HG03442 (cell line): ENCODE measurements around the gene MED6.

ENCODE experiments used
- ATAC-seq: cut with Tn5 transposase; IDR thresholded peaks from one replicate; pipeline ENCODE4 v1.9.1; 2021; ENCODE audit warnings: mild to moderate bottlenecking, moderate library complexity; ENCODE audit not compliant: unreplicated experiment

Gene MED6, protein sequence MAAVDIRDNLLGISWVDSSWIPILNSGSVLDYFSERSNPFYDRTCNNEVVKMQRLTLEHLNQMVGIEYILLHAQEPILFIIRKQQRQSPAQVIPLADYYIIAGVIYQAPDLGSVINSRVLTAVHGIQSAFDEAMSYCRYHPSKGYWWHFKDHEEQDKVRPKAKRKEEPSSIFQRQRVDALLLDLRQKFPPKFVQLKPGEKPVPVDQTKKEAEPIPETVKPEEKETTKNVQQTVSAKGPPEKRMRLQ

DNA sequence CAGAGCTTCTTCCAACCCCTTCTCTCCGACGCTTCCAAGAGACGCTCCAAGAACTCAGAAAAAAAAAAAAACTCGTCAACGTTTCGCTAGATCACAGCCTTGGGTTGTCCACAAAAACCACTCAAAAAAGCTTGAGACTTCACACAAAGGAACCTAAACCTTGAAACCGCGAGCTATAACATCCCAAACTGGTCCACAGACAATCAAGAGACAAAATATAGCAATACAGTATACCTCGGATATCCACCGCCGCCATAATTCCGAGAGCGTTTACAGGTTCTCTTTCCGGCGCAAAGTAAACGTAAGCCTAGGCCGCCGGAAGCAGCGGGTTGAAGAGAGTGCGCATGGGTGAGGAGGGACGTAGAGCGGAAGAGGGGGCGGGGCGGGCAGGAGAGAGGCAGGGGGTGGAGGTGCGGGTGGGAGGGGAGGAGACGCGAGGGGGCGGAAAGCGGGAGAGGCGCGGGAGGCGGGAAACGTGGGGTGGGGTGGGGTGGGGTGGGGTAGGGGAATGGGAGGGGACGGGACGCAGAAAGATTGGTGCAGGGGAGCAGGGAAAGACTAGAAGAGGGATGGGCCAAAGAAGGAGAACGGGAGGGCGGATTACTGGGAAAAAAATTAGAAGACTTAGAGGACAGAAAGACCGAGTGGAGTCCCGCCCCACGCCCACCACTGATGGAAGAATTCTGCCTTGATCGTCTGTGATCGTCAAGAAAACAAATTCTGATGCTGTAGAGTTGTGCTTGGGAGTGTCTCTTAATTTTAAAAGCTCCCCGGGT is at the start of gene MED6:
Gene MED6 (minus strand): TSS at position 274 of the 776 bp plus-strand sequence. CDS start 18 bp downstream, at position 256.
- peak; percentile 83 for ATAC-seq

DNA sequence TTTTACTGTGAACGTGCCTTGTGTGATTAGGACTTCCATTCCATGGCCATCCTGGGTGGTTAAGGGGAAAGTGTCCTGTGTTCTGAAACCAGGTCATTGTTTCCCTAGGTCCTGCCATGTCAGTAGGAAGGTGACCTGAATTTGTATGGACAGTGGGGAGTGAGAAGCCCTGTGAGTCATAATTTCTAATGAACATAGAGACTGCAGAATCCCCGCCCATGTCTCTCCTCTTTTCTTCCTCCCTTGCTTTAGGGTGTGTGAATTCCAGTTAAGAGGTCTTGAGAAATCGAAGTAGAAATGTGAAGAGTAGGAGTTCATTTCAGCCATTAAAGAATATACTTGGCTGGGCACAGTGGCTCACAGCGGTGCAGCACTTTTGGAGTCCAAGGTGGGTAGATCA is 49.3 kb upstream of the MED6 start:
- ATAC-seq: no peak

DNA sequence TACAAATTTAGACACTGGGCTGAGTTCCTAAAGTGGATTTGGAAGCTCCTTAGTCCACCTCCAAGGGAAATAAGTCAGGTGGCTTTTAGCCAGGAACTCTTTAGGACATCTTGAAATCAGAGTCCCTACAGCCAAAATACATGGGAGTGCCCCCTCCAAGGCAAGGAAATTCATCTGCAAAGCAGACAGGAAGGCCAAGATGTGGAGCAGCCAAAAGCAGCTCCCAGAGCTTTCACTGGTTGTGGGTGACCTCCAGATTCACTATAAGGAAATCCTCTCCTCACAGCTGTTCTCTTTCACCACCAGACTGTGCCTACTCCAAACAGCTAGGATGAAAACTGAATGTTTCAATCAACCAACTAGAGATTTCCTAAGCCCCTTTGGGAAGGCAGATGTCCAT is 47.9 kb upstream of the MED6 start:
- no peak for ATAC-seq

DNA sequence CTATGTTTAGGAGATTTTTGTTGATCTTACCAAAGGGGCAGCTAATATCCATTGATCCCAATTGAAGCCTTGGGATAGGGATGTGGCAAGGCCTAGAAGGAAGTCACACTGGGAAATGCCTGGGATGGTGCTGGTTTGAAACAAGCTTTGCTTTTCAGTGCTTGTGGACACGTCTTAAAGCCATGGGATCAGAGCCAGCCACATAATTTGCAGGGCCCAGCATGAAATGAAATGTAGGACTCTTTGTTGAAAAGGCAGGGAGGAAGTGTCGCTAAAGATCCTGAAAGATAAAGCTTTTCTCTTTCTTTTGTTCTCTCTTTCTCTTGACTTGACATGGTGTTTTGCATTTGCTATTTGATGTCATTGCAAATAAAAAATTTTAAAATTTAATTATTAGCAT is 46.2 kb upstream of the MED6 start:
- no peak for ATAC-seq

DNA sequence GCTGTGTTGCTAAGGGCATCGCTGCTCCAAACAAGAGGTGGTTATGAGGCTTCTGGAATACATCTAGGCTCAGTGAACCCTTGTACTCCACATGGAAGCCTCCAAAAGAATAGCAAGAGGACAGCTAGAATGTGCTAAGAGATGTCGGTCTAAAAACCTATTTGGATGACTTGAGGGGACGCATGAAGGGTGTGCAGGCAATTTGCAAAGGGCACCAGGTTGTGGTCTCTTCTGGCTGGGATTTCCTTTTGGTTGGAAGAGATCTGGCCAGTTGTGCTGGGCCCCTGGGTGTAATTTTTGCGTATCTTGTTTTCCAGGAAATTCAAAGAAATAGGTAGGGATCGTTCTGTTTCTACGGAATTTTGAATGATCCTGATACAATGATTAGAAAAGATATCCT is 45.4 kb upstream of the MED6 start:
- no peak for ATAC-seq

DNA sequence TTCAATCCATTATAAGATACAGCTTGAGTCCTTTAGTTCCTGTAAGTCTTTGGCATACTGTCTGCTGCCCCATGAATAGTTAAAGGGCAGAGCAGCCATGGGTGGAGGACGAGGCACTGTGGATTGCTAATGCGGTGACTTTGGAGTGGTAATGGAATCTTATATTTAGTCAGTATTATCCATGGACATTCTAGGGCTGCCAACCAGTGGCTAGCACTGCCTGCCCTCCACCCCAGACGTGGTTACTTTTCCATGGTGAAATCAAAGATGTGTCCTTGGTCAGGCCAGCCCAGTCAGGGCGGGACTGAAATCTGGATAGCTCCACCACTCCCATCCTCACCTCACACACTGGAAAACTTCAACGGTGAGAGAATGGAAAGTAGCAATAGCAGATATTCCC is 43.5 kb upstream of the MED6 start:
- ATAC-seq: no peak

DNA sequence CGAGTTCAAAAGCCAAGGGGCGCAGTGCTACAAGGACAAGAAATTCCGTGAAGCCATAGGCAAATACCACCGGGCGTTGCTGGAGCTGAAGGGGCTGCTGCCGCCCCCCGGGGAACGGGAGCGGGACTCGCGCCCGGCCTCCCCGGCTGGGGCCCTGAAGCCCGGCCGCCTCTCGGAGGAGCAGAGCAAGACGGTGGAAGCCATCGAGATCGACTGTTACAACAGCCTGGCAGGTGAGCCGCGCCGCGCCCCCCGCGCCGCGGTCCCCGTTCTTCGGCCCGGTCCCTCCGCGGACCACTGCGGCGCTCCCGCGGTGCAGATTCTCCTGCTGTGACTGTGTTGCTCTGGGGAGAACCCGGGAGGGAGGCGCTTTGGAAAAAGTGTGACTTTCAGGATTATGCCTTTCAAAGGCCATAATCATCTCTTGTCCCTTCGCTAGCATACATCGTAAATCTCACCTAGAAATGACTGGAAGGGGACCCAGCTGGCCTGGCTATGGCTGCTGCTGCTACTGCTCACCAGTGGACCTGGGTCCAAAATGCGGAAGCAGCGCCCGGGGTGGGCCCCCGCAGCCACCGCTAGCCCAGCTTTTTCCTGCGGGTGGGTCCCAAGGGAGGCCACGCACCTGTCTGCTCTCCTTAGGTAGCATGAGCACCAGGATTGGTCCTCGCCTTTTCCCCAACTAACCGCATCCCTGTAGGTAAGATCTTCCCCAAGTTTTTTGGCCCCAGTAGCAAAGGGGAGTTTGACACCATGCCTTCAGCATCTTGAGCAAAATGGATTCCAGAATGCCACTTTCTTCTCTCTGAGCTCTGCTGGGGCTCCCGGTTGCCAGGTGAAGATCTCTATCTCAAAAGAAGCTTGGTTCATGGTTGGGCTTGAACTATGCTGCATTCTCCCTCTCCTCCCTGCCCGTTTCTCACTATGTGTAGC is 42.1 kb upstream of the MED6 start:
- peak; percentile 26 for ATAC-seq

DNA sequence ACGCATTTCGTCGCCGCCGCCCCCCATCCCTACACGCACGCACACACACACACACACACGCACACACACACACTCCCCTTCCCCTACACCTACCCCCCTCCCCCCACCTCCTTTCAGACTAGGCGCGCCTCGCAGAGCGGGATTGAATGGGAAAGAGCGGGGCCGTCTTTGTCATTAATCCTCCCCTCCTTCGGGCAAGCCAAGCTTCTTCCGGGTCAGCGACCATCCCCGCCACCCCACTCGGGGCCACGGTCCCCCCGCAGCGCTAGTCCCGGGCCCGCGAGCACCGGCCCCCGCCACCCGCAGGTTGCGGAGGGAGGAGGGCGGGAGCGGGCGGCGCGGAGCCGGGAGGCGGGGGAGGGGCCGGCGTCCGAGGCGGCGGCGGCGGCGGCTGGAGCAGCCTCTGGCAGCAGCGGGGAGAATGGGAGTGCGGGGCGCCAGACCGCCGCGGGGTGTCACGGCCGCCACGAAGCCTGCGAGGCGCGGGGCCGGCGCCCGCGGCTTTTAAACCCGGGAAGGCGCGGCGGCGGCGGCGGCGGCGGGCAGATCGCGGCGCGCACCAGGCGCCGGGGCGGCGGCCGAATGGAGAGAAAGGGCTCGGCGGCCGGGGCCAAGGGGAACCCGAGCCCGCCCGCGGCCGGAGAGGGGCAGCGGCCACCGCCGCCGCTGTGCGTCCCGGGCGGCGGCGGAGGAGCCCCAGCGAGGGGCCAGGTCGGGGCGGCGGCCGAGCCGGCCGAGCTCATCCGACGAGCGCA is 41.3 kb upstream of the MED6 start, which contains the start of gene TTC9:
Gene TTC9 (plus strand): TSS at position 369 of the 755 bp plus-strand sequence. CDS start 214 bp downstream, at position 583.
- peak; percentile 25 for ATAC-seq

DNA sequence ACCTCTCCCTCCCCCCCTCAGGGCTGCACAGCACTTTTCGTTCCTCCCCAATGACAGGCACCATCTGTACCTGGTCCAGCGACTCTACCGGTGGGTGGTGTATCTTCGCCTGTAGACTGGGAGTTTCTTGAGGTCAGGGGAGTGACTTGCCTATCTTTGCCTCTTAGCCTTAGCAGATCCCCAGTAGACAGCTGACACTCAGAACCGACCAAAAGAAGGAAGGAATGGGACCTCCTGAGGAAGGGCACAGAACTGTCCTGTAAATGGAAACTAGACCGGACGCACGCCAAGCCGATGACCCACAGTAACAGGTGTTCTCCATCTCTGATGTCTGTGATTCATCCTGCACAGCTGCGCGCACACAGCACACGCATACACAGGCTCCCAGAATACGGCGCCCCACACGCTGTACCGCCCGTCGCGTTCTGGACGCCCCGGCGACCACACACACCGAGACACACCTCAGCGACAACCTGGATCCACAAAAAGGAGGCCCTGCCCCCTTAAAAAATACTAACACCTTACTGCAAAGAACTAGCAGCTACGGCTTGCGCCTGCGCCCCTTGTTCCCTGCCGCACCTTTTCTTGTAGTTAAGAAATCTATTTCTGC is 40.6 kb upstream of the MED6 start:
- ATAC-seq: peak; percentile 56

DNA sequence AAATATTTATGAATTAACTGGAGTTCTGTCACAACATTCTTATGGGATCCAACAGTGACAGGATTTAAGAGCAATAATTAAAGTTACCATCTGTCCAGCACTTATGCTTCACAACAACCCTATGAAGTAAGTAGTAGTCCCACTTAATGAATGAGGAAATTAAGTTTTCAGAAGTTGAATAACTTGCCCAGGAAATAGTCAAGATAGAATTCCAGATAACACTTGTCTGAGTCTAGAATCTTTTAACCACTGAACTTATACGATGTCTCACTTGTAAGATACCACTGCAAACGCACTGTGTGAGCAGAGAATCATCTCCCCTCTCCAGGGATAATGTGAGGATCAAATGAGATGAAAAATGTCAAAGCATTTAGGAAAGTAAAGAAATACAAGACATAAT is 38.0 kb upstream of the MED6 start:
- ATAC-seq: no peak

DNA sequence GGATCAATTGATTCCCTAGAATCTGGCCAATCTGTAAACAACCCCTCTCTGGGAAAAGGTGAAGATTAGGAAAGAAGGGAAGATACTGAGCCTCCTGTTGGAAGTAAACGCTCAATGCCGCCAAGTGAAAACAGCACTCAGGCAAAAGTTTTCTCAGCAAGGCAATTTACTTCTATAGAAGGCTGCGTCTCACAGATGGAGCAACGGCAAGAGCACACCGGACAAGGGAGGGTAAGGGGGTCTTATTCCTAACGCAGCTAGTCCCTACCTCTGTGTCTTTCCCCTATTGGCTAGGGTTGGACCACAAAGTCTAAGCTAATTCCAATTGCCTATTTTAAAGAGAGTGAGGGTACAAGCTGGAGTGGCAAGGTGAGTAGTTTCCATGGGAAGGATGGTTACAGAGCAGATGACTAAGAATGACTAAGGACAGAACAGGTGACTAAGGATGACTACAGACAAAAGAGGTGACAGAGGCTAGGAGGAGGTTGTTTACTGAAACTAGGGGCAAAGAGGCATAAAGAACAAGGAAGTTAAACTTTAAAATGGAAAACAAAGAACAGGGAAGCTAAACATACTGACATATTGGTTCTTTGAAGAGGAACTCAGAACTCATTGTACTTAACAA is 35.6 kb upstream of the MED6 start:
- no peak for ATAC-seq

DNA sequence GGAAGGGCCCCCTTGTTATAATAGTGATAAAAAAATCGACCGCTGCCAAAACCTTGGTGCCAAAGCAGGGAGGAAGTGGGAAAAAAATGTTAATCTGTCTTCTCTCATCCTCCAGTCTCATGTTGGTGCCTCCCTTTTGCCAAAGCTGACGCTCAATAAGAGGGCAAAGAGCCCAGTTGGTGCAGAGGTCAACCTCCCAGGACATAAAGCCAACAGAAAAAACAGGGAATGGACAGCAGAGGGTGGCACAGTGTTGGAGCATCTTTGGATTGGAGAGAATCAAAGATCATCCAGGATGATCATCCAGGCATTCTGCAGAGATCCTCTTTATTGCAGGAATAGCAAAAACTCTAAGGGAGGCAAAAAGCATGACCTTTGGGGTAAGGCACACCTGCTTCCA is 31.5 kb upstream of the MED6 start:
- no peak for ATAC-seq

DNA sequence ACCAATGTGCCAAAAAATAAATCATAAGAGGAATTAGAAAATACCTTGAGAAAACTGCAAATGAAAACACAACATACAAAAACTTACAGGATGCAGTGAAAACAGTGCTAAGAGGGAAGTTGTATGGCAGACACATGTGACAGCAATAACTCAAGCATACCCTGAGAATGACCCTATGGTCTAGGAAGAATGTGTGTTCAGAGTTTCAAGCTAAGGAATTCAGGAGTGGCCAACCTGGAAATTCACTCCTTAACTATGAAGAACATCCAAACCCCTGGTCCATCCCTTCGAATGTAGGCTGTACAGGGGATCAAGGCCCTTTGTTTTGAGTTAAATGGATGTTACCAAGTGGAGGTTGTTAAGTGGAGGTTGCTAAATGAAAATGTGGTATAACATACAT is 24.5 kb upstream of the MED6 start:
- ATAC-seq: no peak

DNA sequence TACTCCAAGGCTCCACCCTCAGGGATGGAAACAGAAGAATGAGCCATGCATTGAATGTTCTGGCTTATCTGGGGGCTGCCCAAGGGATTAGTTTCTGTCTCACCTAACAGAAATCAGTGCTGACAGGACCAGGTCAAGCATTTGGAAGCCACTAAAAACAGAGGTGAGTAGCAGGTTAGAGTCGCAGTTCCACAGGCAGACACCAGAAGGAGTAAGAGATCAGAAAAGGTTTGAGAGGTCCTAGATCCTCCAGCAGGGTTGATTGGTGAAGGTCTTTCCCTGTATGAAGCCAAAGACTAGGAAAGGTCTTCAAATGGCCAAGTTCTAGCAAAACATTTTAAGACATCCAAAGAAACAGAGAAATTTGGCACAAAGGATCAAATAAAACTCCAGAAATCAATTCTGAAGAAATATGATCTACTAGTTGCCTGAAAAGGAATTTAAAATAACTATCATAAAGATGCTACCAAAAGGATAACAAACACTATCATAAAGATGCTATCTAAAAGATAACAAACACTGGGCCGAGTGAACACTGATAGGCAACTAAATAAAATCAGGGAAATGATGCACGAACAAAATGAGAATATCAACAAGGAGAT is 21.8 kb upstream of the MED6 start:
- no peak for ATAC-seq

DNA sequence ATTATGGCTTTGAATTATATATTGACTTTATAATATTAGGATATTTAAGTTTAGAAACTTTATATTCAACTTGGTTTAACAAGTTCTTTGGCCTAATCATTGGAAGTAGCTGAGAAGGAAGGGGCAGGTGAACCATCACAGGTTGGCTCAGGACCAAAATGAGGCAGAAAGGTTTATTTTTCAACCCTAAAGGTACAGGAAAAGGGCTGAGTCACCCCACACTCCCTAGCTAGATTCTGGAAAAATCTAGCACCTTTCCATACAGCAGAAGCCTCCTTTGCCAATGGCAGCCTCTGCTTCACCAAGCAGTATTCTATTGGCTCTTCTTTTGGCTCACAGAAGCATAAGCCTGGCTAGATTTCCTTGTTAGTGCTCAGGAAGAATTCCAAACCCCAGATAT is 19.3 kb upstream of the MED6 start:
- no peak for ATAC-seq

DNA sequence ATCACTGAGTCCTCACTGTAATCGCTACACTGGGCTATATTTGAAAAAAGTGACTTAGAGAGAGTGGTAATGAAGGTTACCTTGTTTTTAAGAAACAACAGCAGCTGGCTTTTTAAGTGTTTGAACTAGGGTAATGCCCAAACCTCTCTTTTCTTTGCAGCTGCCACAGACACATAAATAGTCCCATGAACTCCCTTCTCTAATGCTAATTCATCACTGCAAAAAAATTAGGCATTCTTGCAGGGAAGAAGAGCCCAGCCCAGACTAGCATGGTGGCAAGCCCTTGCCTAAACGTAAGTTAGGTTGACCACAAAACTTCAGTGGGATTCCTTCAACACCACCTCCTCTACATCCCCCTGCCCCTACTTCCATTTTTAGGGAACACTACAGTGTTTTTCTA is 17.9 kb upstream of the MED6 start:
- no peak for ATAC-seq

DNA sequence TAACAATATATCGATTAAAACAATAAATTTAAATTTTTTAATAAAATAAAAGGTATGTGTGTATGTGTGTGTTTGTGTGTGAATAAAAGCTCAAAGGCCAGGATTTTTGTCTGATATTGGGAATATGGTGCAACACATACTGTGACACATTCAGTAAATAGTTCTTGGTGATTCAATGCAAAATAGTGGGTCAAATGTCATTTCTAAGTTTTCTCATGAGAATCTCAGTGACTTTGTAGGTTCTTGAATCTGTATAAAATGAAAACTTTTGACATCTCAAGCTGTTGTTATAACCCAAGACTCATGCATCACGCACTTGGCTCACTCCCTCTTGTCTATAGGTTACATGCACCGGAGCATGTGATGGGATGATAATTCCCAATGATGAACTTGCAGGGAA is 16.2 kb upstream of the MED6 start:
- no peak for ATAC-seq

DNA sequence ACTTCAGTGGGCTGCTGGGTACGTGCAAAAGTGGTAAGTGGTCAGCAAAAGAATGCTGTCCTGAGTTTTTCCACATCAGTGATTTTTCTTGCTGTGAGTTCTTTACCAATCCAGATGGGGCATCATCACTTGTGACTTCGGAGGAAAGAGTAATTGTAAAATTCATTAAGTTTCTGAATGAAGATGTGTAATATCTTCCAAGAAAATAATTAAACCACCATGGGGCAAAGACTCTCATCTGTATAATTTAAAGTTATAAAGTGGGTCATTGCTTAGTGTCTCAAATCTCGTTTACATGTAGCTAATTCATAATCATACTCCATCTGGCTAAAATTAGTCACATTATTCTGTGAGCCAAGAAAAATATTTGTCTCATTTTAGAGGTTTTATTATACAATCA is 10.8 kb upstream of the MED6 start:
- no peak for ATAC-seq

DNA sequence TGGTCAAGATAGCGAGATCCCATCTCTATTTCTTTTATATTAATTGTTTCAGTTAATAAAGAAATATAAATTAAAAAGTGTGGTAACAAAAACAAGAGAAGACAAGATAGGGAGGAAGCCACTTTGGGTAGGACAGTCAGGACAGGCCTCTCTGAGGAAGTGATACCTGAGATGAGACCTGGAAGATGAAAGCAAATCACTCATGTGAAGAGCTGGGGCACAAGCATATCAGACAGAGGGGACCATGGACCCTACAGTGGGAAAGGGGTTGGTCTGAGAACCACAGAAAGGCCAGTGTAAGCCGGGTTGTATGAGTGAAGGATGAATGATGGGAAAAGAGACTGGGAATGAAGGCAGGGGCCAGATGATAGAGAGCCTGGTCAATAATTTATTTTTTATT is 1.8 kb upstream of the MED6 start:
- no peak for ATAC-seq
